Ishikawa (cell line): ENCODE measurements around the gene KDR.

Experiments used
- CEBPB ChIP-seq: IDR thresholded peaks from 2 replicates; pipeline ENCODE4 v1.6.1; 2012
- CREB1 ChIP-seq: IDR thresholded peaks from 2 replicates; pipeline ENCODE4 v1.6.1; 2012; ENCODE audit warnings: low read depth
- RAD21 ChIP-seq: IDR thresholded peaks from 2 replicates; pipeline ENCODE4 v1.6.1; 2012; ENCODE audit warnings: low read depth
- TAF1 ChIP-seq: IDR thresholded peaks from 2 replicates; pipeline ENCODE4 v1.6.1; 2012; ENCODE audit warnings: low read depth, mild to moderate bottlenecking
- TF ChIP-seq, protein P1 (sequence below): IDR thresholded peaks from 2 replicates; pipeline ENCODE4 v1.6.1; 2012

DNA sequence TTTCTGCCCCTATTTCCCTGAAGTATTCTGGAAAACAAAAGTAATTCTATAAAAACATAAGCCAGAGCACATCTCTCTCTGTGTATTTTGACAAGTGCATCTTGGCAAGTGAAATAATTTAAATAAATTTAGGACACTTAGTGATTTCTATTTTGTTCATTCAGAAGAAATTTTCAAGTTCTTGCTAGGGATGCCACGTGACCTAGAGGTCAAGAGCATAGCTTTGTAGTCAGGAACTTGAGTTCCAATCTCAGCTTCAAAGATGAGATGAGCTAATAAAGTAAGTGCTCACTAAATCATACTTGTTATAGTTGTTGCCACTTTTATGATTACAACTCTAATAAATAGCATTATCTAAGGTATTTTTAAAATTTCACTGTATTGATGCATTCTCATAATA is 13.8 kb downstream of the KDR start:
- TF ChIP-seq, protein P1, sequence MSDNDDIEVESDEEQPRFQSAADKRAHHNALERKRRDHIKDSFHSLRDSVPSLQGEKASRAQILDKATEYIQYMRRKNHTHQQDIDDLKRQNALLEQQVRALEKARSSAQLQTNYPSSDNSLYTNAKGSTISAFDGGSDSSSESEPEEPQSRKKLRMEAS = no peak
- no peak for TF ChIP-seq TAF1
- no peak for TF ChIP-seq CEBPB
- no peak for TF ChIP-seq RAD21
- TF ChIP-seq CREB1 = no peak
